HG02973 (cell line): ENCODE data around the gene APOBEC2.

Experiments
- ATAC-seq: cut with Tn5 transposase; IDR thresholded peaks from one replicate; pipeline ENCODE4 v1.9.1; 2021; ENCODE audit warnings: moderate library complexity; ENCODE audit not compliant: unreplicated experiment

The APOBEC2 gene

GRCh38 chr6:41037107-41037900 lies 15.7 kb upstream of the APOBEC2 start:
- ATAC-seq, result no peak

- no peak for ATAC-seq
Measured at GRCh38 chr6:41038205-41038604, 14.8 kb upstream of the APOBEC2 start.

DNA sequence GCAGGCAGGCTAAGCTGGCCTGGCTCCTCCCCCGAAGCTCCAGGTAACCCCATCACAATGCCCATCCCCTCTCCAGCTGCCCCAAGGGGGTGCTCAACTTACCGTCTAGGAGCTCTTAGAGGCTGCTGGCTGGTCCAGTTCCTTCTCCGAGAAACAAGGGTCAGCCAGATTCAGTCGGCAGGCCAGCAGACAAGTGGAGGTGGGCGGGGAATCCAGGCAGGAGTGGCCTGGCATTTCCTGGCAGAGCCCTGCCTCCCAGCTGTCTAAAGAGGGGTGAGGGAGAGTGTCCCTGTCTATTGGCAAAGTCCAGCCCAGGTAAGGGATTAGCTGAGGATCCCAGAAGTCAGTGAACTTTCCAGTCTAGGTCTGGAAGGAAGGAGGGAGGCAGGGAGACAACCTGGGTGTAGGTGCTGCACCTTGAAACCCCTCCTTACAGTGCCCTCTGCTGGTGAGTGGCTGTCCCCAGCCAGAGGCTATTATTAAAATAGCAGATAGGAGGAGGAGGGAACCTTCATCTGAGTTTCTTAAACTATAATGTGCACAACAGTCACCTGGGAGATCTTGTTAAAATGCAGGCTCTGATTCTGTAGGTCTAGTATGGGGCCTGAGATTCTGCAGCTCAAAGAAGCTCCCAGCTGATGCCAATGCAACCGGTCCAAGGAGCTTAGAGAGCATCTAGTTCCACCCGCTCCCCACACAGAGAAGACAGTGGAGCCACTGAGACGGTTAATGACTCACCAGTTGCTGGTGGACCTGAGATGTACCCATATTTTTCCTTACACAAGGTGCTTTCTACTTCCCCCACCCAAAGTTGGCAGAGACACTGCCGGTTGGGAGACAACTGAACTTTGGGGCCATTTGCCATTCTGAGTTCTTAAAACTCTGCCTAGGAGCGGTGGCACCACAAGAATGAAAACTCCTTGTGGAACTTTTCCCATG lies 13.7 kb upstream of the APOBEC2 start, which contains the start of gene UNC5CL:
Gene UNC5CL, minus strand, starts transcription at position 162 of the 939 bp plus-strand sequence. CDS start 4,147 bp downstream, outside the sequence.
- ATAC-seq, result no peak

GRCh38 chr6:41040101-41040939 lies 12.7 kb upstream of the APOBEC2 start:
- no peak for ATAC-seq

DNA sequence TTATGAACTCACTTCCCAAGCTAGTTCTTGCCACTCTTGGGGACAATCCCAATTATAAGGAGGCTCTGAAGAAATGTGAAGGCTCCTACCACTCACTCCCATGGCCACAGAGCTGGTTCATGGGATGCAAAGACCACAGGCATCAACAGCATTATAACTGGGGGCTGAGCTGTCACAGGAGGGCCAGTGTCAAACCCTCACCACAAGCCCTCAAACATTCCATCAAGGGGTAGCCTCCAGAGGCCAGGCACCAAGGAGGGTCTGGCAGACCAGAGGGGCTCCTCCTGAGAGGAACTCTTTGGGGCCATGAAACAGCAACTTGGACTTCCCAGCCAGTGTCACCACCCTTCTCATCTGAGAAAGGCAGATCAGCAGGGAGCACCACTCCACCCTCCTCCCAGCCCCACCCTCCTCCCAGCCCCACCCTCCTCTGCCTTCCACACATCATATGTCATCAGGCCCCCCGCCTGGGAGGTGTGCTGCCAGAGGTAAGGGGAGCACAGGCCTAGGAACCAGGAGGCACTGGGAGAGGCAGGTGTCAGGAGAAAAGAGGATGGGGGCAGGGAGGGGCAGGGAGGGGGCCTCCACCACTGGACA lies 12.0 kb upstream of the APOBEC2 start:
- no peak for ATAC-seq

DNA sequence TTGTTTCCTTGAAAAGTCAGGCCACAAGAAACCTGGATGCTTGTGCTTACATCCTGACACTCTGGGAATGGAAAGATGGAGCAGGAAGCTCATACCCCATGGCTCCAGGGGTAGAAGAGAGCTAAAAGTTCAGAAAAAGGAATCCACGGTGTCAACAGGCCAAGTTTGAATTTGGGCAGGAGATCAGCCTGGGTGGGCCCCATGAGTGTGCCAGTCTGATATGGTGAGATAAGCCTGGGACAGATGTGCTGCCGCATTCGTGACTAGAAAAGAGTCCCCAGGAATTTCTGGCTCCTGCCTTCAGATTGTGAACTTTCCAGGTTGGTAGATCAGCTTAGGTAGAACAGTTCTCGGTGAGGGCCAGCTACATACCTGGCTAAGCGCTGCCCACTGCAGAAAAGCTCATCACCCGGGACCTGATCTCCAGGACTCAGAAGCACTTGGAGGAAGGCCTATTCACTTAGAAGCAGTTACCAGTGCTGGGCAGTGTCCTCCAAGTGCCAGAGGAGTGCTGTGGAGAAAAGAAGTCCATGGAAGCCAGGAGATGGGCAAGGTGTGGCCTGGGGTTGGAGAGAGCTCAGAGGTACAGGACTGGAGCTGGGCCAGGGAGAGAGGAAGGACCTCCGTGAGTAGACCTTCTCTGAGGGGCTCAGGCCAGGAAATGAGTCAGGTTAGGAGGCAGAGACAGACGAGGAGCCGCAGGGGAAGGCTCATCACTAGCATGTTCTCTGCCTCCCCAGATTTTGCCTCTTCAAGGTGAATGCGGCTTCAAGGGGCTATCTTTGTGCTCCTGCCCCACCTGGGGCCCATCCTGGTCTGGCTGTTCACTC lies 10.6 kb upstream of the APOBEC2 start, which contains the start of gene TSPO2:
Gene TSPO2, plus strand, starts transcription at position 242 of the 830 bp plus-strand sequence. Its CDS starts 519 bp downstream, at position 761.
- ATAC-seq, result no peak

DNA sequence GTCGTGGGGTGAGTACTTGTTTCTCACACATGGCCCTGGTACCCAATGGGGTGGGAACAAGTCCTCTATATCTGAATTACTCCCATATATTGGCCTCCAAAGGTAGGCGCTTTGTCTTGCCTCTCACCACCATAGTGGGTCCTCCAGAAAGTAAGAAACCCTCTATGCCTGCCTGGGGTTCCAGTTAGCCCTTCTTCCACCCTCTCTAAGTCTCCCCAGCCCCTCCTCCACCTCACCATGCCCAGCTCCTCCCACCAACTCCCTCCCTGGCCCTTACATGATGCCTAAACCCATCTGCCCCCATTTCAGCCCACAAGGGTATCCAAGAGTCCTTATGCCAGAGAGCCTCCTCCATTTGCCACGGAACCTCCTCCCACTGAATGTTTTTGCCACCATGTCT lies 9.9 kb upstream of the APOBEC2 start:
- ATAC-seq, result no peak

GRCh38 chr6:41045664-41046063 lies 7.3 kb upstream of the APOBEC2 start:
- no peak for ATAC-seq

DNA sequence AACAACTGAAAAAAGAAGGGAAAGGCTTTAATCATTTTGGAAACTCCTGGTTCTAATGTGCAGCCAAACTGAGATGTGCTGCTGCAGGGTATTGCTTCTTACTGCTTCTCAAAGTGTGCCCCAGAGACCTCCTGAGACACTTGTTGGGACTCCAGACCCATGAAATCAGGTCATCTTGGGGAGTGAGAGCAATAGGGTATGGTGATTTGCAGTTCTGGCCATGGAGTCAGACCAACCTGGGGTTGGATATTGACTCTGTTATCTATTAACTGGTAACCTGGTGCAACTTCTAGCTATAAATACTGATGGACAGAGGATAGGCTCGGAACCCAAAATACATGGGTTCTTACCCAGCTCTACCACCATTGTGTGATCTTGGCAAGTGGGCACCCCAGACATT lies 6.9 kb upstream of the APOBEC2 start:
- ATAC-seq, result no peak

DNA sequence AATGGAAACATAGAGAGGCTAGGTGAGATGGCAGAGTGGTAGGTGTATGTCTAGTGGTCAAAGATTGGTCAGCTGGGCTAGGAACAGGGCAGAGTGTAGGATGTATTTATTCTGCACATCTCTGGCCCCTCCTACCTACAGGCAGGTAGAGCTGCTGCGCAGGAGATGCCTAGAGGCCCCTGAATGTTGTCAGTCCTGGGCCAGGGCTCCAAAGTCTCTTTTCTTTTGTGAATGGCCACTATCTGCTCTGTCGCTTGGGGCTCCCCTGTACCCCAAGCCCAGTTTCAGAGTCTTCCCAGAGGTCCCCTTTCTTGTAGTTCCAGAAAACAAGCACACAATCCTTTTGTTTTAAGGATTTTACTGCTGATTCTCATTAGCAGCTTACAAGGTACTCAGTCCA lies 5.7 kb upstream of the APOBEC2 start:
- no peak for ATAC-seq

DNA sequence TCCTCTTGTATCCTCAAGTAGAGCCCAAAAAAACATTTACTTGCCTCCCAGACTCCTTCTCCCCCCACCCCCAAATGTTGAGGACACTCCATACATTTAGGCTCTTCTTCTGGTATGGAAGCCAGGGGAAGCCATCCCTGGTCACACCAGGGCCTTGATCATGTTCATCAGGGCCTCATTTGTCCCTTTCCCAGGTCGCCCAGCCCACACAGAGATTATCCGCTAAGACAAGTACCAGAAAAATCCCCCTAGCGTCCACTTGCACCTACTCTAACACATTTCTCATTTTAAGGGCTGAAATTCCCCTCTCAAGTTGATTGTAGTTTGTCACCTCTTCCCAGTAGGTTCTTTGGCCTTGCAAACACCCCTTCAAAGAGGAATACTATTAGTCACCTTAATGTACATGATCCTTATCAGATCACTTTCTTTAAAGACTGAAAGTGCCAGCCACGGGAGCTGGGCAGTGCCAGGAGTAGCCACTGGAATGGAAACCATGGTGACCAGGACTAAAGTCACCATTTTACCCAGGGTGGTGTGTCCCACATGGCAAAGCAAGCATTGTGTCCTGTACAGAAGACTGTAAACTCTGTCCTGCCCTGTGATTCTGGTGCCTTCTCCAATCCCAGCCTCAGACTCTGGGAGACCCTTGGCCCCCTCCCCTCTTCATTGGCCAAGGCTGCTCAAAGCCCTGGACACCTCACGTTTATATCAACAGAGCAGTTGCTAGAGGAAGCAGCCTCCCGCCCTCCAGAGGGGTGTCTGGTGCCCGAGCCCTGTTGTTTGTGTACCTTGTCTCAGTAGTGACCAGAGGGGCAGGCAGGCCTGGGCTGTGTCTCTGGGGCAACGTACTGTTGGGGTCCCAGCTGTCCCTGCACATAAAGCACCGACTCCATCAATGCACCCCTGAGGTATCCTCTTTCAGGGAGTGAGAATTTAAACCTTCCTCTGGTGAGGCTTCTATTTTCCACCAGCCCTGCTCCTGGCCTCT lies 5.0 kb upstream of the APOBEC2 start:
- ATAC-seq, result no peak

GRCh38 chr6:41049521-41049920 lies 3.5 kb upstream of the APOBEC2 start:
- no peak for ATAC-seq

DNA sequence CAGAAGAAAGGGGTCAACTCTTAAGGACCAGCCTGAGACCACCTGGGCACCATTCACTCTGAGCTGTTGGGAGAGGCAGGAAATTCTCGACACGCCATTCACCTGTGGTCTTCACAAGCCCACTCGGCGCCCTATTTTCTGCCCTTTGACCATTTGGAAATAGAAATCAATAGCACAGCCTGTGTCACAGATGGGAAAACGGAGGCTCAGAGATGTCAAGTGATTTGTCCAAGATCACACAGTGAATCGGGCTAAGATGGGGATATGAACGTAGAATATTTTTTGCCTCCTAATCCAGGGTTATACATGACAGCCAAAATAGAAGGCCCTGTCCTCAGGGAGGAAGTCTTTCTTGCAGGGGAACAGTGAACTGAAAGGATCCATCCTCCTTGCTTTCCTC lies 3.0 kb upstream of the APOBEC2 start:
- no peak for ATAC-seq

- ATAC-seq, result no peak
Measured at GRCh38 chr6:41050536-41050935, 2.5 kb upstream of the APOBEC2 start.

GRCh38 chr6:41051873-41052272 lies 1.1 kb upstream of the APOBEC2 start:
- no peak for ATAC-seq

DNA sequence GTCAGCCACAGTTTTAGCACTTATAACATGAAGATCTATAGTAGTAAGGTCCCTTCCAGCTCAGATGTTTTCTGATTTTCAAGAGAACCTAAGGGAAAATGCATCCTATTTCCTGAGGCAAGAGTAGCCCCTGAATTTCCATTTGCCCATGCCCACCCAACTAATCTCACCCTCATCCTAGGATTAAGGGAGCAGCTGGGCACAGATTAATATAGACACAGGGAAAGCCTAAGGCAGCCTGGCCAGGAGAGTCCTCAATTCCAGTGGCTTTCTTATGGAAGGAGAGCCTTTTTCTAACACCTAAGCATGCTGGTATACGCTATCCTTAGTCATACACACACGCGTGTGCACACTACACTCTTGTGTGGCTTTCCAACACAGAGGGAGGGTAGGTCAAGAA lies 1.5 kb downstream of the APOBEC2 start:
- no peak for ATAC-seq

DNA sequence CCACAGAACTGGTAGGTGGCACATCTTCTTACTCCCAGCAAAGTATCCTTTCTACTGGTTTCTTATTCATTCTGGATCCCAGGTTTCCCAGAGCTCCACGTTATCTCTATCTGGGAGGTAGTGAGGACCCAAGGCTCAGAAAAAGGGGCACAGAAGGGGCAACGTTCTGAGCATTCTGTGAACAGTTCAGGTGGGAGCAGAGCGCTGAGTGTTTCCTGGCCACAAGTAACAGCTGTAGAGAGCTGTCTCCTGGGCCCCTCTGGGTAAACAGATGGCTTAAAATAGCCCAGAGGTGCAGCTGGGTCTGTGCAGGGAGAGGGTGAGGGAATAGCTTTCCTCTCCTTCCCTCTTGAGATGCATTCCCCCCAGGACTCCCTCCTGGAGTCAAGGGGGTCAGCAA lies 2.1 kb downstream of the APOBEC2 start:
- ATAC-seq, result no peak

- no peak for ATAC-seq
Measured at GRCh38 chr6:41056768-41057490, 3.9 kb downstream of the APOBEC2 start.
